Measurements from ENCODE around the gene FSTL4. TPM values are rescaled to one million over a fixed set of nuclear protein-coding genes. Genes with fewer than 3 reads are reported as not detected.

FSTL4 gene
- polyA plus RNA-seq, 1 donor from 2014 or later: 0.57 TPM

DNA sequence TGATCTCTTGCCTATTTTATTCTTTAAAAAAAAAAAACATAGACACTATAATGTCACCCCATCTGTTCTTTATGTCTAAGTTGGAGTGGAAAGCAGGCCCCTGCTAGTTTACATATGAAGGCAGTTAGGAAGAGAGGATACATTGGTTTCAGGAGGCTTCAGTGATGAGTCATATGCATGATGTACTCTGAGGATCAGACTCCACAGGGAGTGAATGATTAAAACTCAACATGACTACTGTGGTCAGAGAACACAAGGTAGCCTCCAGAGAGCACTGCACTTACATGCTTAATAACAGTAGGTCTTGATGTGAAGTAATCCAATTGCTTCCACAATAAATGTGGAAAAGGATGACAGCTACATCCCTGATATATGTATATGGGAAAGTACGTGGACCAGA is 22.7 kb upstream of the FSTL4 start:
- Histone ChIP-seq H3K27ac (ENCODE audit: low read length) (no peak overlapping the region), H4K20me1 (ENCODE audit: insufficient read depth) (no peaks in the 10 kb centered on the region), H3K9me3 (ENCODE audit: low read length) (no peaks in the 10 kb centered on the region), H3K36me3 (ENCODE audit: insufficient read depth, low read length) (no peaks in the 10 kb centered on the region), H3K79me2 (replicated peaks; ENCODE audit: insufficient read depth, low read length) (no peaks in the 10 kb centered on the region), H2AFZ (ENCODE audit: low read depth, low read length) (no peak overlapping the region), H3F3A (ENCODE audit: insufficient read depth, low read length, poor library complexity, severe bottlenecking) (no peaks in the 10 kb centered on the region), H3K4me3 (ENCODE audit: low read length) (no peak overlapping the region), H3K27me3 (ENCODE audit: insufficient read depth, low read depth, low read length) (no peaks in the 10 kb centered on the region), H3K4me2 (ENCODE audit: low read length) (no peak overlapping the region), H3K9me2 (ENCODE audit: insufficient read depth, low read length) (no peaks in the 10 kb centered on the region), H3K9ac (ENCODE audit: low read length) (no peak overlapping the region)
- TF ChIP-seq SMC3 (conservative IDR thresholded peaks at IDR 0.05; ENCODE audit: poor library complexity): no peak
- TF ChIP-seq, protein P1, sequence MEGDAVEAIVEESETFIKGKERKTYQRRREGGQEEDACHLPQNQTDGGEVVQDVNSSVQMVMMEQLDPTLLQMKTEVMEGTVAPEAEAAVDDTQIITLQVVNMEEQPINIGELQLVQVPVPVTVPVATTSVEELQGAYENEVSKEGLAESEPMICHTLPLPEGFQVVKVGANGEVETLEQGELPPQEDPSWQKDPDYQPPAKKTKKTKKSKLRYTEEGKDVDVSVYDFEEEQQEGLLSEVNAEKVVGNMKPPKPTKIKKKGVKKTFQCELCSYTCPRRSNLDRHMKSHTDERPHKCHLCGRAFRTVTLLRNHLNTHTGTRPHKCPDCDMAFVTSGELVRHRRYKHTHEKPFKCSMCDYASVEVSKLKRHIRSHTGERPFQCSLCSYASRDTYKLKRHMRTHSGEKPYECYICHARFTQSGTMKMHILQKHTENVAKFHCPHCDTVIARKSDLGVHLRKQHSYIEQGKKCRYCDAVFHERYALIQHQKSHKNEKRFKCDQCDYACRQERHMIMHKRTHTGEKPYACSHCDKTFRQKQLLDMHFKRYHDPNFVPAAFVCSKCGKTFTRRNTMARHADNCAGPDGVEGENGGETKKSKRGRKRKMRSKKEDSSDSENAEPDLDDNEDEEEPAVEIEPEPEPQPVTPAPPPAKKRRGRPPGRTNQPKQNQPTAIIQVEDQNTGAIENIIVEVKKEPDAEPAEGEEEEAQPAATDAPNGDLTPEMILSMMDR (IDR thresholded peaks at IDR 0.05; ENCODE audit: poor library complexity, severe bottlenecking): no peak

DNA sequence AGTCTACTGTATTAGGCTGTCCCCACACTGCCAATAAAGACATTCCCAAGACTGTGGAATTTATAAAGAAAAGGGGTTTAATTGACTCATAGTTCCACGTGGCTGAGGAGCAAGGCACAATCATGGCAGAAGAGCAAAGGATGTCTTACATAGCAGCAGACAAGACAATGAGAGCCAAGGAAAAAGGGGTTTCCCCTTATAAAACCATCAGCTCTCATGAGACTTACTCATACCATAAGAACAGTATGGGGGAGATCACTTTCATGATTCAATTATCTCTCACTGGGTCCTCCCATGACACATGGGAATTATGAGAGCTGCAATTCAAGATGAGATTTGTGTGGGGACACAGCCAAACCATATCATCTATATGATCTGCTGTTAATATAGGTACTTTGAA is 14.8 kb upstream of the FSTL4 start:
- Histone ChIP-seq H3K9me2 (ENCODE audit: insufficient read depth, low read length) (no peaks in the 10 kb centered on the region), H2AFZ (ENCODE audit: low read depth, low read length) (no peak overlapping the region), H3K27ac (ENCODE audit: low read length) (no peak overlapping the region), H3K9ac (ENCODE audit: low read length) (no peak overlapping the region), H3K27me3 (ENCODE audit: insufficient read depth, low read depth, low read length) (no peaks in the 10 kb centered on the region), H3K4me2 (ENCODE audit: low read length) (no peak overlapping the region), H4K20me1 (ENCODE audit: insufficient read depth) (no peaks in the 10 kb centered on the region), H3K4me3 (ENCODE audit: low read length) (no peak overlapping the region), H3K79me2 (replicated peaks; ENCODE audit: insufficient read depth, low read length) (no peaks in the 10 kb centered on the region), H3F3A (ENCODE audit: insufficient read depth, low read length, poor library complexity, severe bottlenecking) (no peaks in the 10 kb centered on the region), H3K36me3 (ENCODE audit: insufficient read depth, low read length) (no peaks in the 10 kb centered on the region), H3K9me3 (ENCODE audit: low read length) (no peaks in the 10 kb centered on the region)
- no peak for TF ChIP-seq EZH2 (IDR thresholded peaks at IDR 0.05; ENCODE audit: borderline replicate concordance, insufficient read depth, low read length, poor library complexity, severe bottlenecking)
- TF ChIP-seq EP300 (conservative IDR thresholded peaks at IDR 0.05; ENCODE audit: poor library complexity, severe bottlenecking): no peak

DNA sequence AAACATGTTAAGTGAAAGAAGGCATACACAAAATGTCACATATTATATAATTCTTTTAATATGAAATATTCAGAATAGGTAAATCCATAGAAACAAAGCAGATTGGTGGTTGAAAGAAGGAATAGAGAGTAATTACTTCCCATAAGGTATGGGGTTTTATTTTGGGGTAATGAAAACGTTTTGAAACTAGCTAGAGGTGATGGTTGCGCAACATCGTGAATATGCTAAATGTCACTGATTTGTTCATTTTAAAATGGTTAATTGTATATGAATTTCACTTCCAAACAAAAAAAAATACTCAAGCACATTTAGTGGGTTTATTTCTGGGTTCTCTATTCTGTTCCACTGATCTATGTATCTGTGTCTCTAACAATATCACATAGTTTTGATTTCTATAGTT is 12.0 kb upstream of the FSTL4 start:
- Histone ChIP-seq H3K4me2 (ENCODE audit: low read length) (no peak overlapping the region), H3F3A (ENCODE audit: insufficient read depth, low read length, poor library complexity, severe bottlenecking) (no peaks in the 10 kb centered on the region), H3K4me3 (ENCODE audit: low read length) (no peak overlapping the region), H4K20me1 (ENCODE audit: insufficient read depth) (no peaks in the 10 kb centered on the region), H3K9me2 (ENCODE audit: insufficient read depth, low read length) (no peaks in the 10 kb centered on the region), H3K36me3 (ENCODE audit: insufficient read depth, low read length) (no peaks in the 10 kb centered on the region), H2AFZ (ENCODE audit: low read depth, low read length) (no peak overlapping the region), H3K27ac (ENCODE audit: low read length) (no peak overlapping the region), H3K27me3 (ENCODE audit: insufficient read depth, low read depth, low read length) (no peaks in the 10 kb centered on the region), H3K9me3 (ENCODE audit: low read length) (no peaks in the 10 kb centered on the region), H3K9ac (ENCODE audit: low read length) (no peak overlapping the region), H3K79me2 (replicated peaks; ENCODE audit: insufficient read depth, low read length) (no peaks in the 10 kb centered on the region)
- no peak for TF ChIP-seq EP300 (conservative IDR thresholded peaks at IDR 0.05; ENCODE audit: poor library complexity, severe bottlenecking)
- TF ChIP-seq POLR2AphosphoS5 (IDR thresholded peaks at IDR 0.05): no peak
- TF ChIP-seq MXI1 (conservative IDR thresholded peaks at IDR 0.05; ENCODE audit: poor library complexity, severe bottlenecking): no peak
- no peak for TF ChIP-seq EZH2 (IDR thresholded peaks at IDR 0.05; ENCODE audit: borderline replicate concordance, insufficient read depth, low read length, poor library complexity, severe bottlenecking)
- TF ChIP-seq, protein P2, sequence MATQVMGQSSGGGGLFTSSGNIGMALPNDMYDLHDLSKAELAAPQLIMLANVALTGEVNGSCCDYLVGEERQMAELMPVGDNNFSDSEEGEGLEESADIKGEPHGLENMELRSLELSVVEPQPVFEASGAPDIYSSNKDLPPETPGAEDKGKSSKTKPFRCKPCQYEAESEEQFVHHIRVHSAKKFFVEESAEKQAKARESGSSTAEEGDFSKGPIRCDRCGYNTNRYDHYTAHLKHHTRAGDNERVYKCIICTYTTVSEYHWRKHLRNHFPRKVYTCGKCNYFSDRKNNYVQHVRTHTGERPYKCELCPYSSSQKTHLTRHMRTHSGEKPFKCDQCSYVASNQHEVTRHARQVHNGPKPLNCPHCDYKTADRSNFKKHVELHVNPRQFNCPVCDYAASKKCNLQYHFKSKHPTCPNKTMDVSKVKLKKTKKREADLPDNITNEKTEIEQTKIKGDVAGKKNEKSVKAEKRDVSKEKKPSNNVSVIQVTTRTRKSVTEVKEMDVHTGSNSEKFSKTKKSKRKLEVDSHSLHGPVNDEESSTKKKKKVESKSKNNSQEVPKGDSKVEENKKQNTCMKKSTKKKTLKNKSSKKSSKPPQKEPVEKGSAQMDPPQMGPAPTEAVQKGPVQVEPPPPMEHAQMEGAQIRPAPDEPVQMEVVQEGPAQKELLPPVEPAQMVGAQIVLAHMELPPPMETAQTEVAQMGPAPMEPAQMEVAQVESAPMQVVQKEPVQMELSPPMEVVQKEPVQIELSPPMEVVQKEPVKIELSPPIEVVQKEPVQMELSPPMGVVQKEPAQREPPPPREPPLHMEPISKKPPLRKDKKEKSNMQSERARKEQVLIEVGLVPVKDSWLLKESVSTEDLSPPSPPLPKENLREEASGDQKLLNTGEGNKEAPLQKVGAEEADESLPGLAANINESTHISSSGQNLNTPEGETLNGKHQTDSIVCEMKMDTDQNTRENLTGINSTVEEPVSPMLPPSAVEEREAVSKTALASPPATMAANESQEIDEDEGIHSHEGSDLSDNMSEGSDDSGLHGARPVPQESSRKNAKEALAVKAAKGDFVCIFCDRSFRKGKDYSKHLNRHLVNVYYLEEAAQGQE (IDR thresholded peaks at IDR 0.05; ENCODE audit: borderline replicate concordance): no peak
- TF ChIP-seq RAD21 (conservative IDR thresholded peaks at IDR 0.05): no peak
- no peak for TF ChIP-seq SMC3 (conservative IDR thresholded peaks at IDR 0.05; ENCODE audit: poor library complexity)
- TF ChIP-seq, protein P1 (IDR thresholded peaks at IDR 0.05; ENCODE audit: poor library complexity, severe bottlenecking): no peak
- no peak for TF ChIP-seq TAF1 (IDR thresholded peaks at IDR 0.05; ENCODE audit: low read depth)

Data from neural cell (in vitro differentiated cells).